Keratinocyte (primary cell): Measurements from ENCODE around the gene PHOX2A. TPM values are rescaled to one million over a fixed set of nuclear protein-coding genes. Genes with fewer than 3 reads are reported as not detected.

ENCODE experiments used
- DNase-seq: peaks from one replicate; pipeline ENCODE4 v3.0.0-alpha.2; 2011; ENCODE audit warnings: low read depth, missing footprints, low spot score
- FAIRE-seq: peaks from 2 replicates; lab custom pipeline; 2011; peaks lifted over from hg19 to GRCh38; lab: Jason Lieb, UNC
- H2AFZ ChIP-seq: 2 replicates; pipeline ENCODE4 v1.6.0; 2012; ENCODE audit warnings: low read length, control low read depth, inconsistent platforms; ENCODE audit not compliant: control insufficient read depth
- H3K27ac ChIP-seq: 2 replicates; pipeline ENCODE4 v1.5.1; 2011; ENCODE audit warnings: low read length; ENCODE audit not compliant: control insufficient read depth, insufficient read depth
- H3K27me3 ChIP-seq: 3 replicates; pipeline ENCODE4 v1.6.0; 2011; ENCODE audit warnings: low read length; ENCODE audit not compliant: control insufficient read depth, insufficient read depth; ENCODE audit errors: extremely low read depth
- H3K36me3 ChIP-seq, 2 experiments: 2 replicates in 1 of 2; 3 replicates in 1 of 2; pipeline ENCODE4 v1.5.1; 2011; ENCODE audit warnings: low read length in 2 of 2, mild to moderate bottlenecking in 1 of 2; ENCODE audit not compliant: control insufficient read depth in 2 of 2, insufficient read depth in 2 of 2; ENCODE audit errors: extremely low read depth in 1 of 2
- H3K4me1 ChIP-seq: 3 replicates; pipeline ENCODE4 v1.5.1; 2011; ENCODE audit warnings: low read length; ENCODE audit not compliant: control insufficient read depth, insufficient read depth; ENCODE audit errors: extremely low read depth
- H3K4me2 ChIP-seq: 3 replicates; pipeline ENCODE4 v1.6.0; 2011; ENCODE audit warnings: low read depth, low read length; ENCODE audit not compliant: control insufficient read depth, insufficient read depth; ENCODE audit errors: extremely low read depth
- H3K4me3 ChIP-seq, 3 experiments: fragments of 200-600 bp in 1 of 3; sonication (generic) in 1 of 3; 2 replicates in 2 of 3; 3 replicates in 1 of 3; pipeline ENCODE4 v1.5.1; 2011 to 2016; ENCODE audit warnings: low read length in 3 of 3, mild to moderate bottlenecking in 3 of 3, control low read depth in 2 of 3, inconsistent platforms in 1 of 3, low read depth in 1 of 3, mixed read lengths in 1 of 3, mixed run types in 1 of 3, moderate library complexity in 1 of 3; ENCODE audit not compliant: control insufficient read depth in 2 of 3, insufficient read depth in 2 of 3; ENCODE audit errors: extremely low read depth in 1 of 3
- H3K79me2 ChIP-seq: 2 replicates; pipeline ENCODE4 v1.6.0; 2012; ENCODE audit warnings: low read length; ENCODE audit not compliant: control insufficient read depth, insufficient read depth
- H3K9ac ChIP-seq: 3 replicates; pipeline ENCODE4 v1.6.0; 2011; ENCODE audit warnings: low read length; ENCODE audit not compliant: control insufficient read depth, insufficient read depth; ENCODE audit errors: extremely low read depth
- H3K9me1 ChIP-seq: 3 replicates; pipeline ENCODE4 v1.6.0; 2011; ENCODE audit warnings: low read length; ENCODE audit not compliant: control insufficient read depth, insufficient read depth; ENCODE audit errors: extremely low read depth
- H3K9me3 ChIP-seq: 2 replicates; pipeline ENCODE4 v1.5.1; 2012; ENCODE audit warnings: low read depth, low read length; ENCODE audit not compliant: control insufficient read depth
- H4K20me1 ChIP-seq: 3 replicates; pipeline ENCODE4 v1.6.0; 2011; ENCODE audit warnings: low read length; ENCODE audit not compliant: control insufficient read depth, insufficient read depth; ENCODE audit errors: extremely low read depth
- EZH2 ChIP-seq: IDR thresholded peaks from one replicate; pipeline ENCODE4 v1.6.1; 2012; ENCODE audit warnings: inconsistent platforms, mild to moderate bottlenecking, low read length, moderate library complexity
- dilution Hi-C: fragments of 300-500 bp; cut with MboI; formaldehyde crosslinking; loops from one replicate; pipeline ENCODE4 v1.7.0; 2020; ENCODE audit warnings: low sequenced_read_pairs; ENCODE audit not compliant: extremely low pct_ligation_motif_present
- polyA plus RNA-seq, 5 experiments: library from polyadenylated mRNA; depleted of rRNA in 3 of 5; stranded (reverse) in 3 of 5; stranded (forward) in 1 of 5; unstranded in 1 of 5; fragments of >200 nt; gene quantifications; 1 replicate in 1 of 5; 2 replicates in 3 of 5; 3 replicates in 1 of 5; pipeline versions ENCODE4 v1.2.1 to v1.2.3, GENCODE V29; 2011 to 2012; ENCODE audit warnings: missing spikeins in 2 of 5, low read depth in 1 of 5, low replicate concordance in 1 of 5
- TF ChIP-seq, protein P1 (sequence below), 3 experiments: IDR thresholded peaks in 1 of 3; conservative IDR thresholded peaks in 1 of 3; optimal IDR thresholded peaks in 1 of 3; 2 replicates in 2 of 3; 3 replicates in 1 of 3; pipeline versions ENCODE3 to v1.5.1; 2011; ENCODE audit warnings: low read length in 3 of 3, mild to moderate bottlenecking in 3 of 3, moderate library complexity in 2 of 3, control low read depth in 1 of 3, inconsistent platforms in 1 of 3; ENCODE audit not compliant: insufficient read depth in 2 of 3; ENCODE audit errors: extremely low read depth in 1 of 3

PHOX2A gene
- polyA plus RNA-seq, 1 donor (not counting 4 experiments of a cell fraction or from before 2014, with no cell fraction given), result not detected

DNA sequence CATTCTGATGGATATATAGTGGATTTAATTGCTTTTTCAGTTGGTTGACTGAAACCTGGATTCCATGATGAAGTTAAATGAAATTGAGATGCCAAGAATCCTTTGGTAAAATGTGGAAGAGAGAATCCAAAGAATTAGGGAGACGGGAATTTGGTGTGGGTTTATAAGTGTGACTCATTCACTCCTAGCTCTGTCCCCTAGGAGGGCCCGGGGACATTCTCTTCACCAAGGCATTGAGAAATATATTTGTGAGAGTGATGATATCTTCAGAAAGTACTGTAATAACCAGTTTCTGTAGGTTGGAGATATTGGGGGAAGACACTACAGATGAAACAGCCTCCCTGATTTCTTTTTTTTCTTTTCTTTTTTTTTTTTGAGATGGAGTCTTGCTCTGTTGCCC, 13.6 kb upstream of the PHOX2A start:
- Histone ChIP-seq H3K4me2 (no peak overlapping the region), H3K27me3 (peaks cover 3% of the 10 kb centered on the region), H3K4me3 (no peak overlapping the region), H3K27ac (no peak overlapping the region), H3K9ac (no peak overlapping the region), H4K20me1 (no peaks in the 10 kb centered on the region), H3K9me3 (no peaks in the 10 kb centered on the region), H3K79me2 (no peaks in the 10 kb centered on the region), H3K36me3 (no peaks in the 10 kb centered on the region), H3K9me1 (no peaks in the 10 kb centered on the region), H2AFZ (no peak overlapping the region), H3K4me1 (no peaks in the 10 kb centered on the region)
- TF ChIP-seq, protein P1, sequence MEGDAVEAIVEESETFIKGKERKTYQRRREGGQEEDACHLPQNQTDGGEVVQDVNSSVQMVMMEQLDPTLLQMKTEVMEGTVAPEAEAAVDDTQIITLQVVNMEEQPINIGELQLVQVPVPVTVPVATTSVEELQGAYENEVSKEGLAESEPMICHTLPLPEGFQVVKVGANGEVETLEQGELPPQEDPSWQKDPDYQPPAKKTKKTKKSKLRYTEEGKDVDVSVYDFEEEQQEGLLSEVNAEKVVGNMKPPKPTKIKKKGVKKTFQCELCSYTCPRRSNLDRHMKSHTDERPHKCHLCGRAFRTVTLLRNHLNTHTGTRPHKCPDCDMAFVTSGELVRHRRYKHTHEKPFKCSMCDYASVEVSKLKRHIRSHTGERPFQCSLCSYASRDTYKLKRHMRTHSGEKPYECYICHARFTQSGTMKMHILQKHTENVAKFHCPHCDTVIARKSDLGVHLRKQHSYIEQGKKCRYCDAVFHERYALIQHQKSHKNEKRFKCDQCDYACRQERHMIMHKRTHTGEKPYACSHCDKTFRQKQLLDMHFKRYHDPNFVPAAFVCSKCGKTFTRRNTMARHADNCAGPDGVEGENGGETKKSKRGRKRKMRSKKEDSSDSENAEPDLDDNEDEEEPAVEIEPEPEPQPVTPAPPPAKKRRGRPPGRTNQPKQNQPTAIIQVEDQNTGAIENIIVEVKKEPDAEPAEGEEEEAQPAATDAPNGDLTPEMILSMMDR (optimal IDR thresholded peaks at IDR 0.05 in 1 of 3, IDR thresholded peaks at IDR 0.05 in 1 of 3, conservative IDR thresholded peaks at IDR 0.05 in 1 of 3; ENCODE audit: extremely low read depth in 1 of 3, insufficient read depth in 2 of 3, low read length in 3 of 3), result no peak
- TF ChIP-seq EZH2, result no peak
- DNase-seq (no peak), FAIRE-seq (no peak)
- dilution Hi-C loops, result no loop called here

GRCh38 chr11:72254299-72254993, 10.5 kb upstream of the PHOX2A start:
- Histone ChIP-seq H3K9me1 (no peaks in the 10 kb centered on the region), H3K27ac (no peak overlapping the region), H2AFZ (no peak overlapping the region), H3K4me3 (no peak overlapping the region), H3K9me3 (no peaks in the 10 kb centered on the region), H3K9ac (no peak overlapping the region), H4K20me1 (no peaks in the 10 kb centered on the region), H3K36me3 (no peaks in the 10 kb centered on the region), H3K4me1 (no peaks in the 10 kb centered on the region), H3K4me2 (no peak overlapping the region), H3K79me2 (no peaks in the 10 kb centered on the region), H3K27me3 (peaks cover 11% of the 10 kb centered on the region)
- FAIRE-seq, result no peak
- TF ChIP-seq EZH2, result no peak
- TF ChIP-seq, protein P1 (optimal IDR thresholded peaks at IDR 0.05 in 1 of 3, IDR thresholded peaks at IDR 0.05 in 1 of 3, conservative IDR thresholded peaks at IDR 0.05 in 1 of 3; ENCODE audit: extremely low read depth in 1 of 3, insufficient read depth in 2 of 3, low read length in 3 of 3), result no peak
- DNase-seq, result no peak
- dilution Hi-C loops, result no loop called here
